ENCODE results near the gene MICAL2.

The MICAL2 gene

GRCh38 chr11:12079726-12080556, 30.4 kb upstream of the MICAL2 start:
- no peak for DNase-seq

DNA sequence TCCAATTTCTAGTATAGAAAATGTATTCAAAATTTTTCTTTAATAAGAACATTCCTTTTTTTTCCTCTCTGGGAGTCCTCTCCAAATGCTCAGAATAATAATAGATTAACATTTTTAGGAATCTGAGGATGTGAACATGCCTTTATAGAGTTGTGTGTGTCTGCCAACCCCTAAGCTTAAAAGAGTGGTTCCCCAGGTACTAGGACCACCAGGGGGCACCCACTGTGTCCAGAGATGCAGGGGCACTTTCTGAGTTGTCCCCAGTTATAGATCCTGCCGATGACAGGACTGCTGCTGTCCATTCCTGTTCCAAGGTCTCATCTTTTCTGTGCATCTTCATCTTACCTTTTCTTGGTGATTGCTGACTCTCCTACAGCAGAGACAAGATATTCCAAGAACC, 27.0 kb upstream of the MICAL2 start:
- DNase-seq = no peak

DNA sequence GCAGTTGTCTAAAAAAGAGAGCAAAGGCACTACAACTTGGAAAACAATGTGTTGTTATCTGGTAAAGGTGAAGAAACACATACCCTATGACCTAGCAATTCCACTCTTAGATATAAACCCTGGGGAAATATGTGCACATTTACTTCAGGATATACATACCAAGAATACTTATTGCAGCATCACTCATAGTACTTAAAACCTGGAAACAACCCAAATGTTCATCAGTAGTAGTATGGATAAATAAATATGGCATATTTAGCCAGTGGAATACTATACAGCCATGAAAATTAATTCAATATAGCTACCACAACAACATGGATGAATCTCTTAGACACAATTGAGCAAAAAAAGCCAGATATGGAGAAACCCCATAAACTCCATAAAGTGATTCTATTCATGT, 26.1 kb upstream of the MICAL2 start:
- no peak for DNase-seq

GRCh38 chr11:12085371-12086251, 24.8 kb upstream of the MICAL2 start:
- DNase-seq = no peak

DNA sequence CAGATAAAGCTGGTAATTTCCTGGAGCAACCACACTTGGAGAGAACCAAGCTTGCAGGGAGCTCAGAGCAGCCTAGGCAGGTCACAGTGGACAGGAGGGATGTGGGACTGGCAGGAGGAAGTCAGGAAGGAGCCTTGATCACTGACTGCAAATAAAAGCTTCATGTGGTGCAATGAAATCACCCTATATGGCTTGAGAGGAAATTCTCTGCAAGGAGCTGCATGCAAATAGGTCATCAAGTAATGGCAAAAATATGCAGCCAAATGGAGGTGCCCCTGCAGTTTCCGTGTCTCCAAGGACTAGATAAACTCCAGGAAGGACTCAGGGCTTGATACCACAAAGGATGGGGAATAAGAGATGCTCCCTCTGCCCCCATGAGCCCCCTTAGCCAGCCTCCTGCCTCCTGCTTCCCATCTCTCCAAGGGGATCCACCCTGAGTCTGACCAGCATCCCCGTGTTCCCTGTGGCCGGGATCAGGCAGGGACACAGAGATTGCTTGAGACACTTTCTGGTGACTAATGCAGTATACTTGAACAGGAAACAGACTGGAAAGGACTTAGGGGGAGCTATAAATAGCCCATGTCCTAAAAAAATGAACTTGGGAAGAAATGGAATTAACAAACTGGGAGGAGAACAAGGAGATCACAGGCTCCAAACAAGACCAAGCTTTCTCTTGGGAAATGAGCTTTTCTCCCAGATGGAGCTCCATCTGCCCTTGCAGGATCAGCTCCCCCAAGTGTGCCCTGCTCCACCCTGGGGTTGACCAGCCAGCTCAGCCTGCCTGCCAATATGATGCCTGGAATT, 23.9 kb upstream of the MICAL2 start:
- DNase-seq = no peak

- DNase-seq = no peak
Measured at GRCh38 chr11:12087075-12088004, 23.1 kb upstream of the MICAL2 start.

GRCh38 chr11:12088047-12088481, 22.3 kb upstream of the MICAL2 start:
- no peak for DNase-seq

DNA sequence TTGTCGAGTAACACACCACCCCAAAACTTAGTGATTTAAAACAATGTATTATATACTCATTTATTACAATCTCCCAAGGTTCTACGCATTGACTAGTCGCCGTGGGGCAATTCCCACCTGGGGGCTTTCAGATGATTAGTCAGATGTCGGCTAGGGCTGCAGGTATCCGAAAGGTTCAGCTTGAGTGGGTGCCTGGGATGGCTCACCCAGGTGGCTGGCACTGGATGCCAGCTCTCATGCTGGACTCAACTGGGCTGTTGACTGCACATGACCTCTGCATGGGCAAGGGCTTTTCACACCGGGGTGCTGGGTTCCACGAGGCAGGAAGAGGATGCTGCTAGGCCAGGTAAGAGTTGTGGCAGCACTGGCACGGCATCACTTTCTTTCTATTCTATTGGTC, 21.9 kb upstream of the MICAL2 start:
- no peak for DNase-seq

GRCh38 chr11:12089041-12089440, 21.3 kb upstream of the MICAL2 start:
- DNase-seq = no peak

- no peak for DNase-seq
Measured at GRCh38 chr11:12089473-12089872, 20.9 kb upstream of the MICAL2 start.

GRCh38 chr11:12090061-12090591, 20.3 kb upstream of the MICAL2 start:
- no peak for DNase-seq

- no peak for DNase-seq
Measured at GRCh38 chr11:12090761-12091258, 19.6 kb upstream of the MICAL2 start.

DNA sequence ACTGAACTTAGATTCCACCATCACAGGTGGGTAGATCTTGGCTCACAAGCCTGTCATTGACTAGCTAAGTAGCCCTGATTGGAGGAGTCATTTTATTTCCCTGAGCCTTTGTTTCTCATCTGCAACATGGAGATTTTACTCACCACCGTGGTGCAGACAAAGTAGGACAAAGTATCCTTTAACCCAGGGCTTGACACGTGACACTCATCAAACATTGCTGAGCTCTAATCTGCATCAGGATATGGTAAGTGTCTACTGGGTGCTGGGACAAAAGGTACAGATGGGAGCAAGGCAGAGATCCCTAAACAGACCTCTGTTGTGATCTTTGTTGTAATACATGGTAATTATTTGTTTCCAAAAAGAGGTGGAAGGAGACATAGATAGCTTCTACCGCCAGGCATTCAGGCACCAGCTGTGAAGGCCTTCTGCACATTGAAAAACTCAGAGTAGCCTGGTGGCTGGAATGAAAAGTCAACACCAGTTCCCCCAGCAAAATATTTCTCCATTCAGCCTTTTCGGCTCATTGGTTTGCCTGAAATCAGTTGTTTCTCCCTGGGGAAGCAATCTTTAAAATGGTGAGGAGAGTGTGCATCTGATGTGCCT, 18.3 kb upstream of the MICAL2 start:
- no peak for DNase-seq

GRCh38 chr11:12092714-12093113, 17.7 kb upstream of the MICAL2 start:
- DNase-seq = no peak

- no peak for DNase-seq
Measured at GRCh38 chr11:12094872-12095800, 15.3 kb upstream of the MICAL2 start.

DNA sequence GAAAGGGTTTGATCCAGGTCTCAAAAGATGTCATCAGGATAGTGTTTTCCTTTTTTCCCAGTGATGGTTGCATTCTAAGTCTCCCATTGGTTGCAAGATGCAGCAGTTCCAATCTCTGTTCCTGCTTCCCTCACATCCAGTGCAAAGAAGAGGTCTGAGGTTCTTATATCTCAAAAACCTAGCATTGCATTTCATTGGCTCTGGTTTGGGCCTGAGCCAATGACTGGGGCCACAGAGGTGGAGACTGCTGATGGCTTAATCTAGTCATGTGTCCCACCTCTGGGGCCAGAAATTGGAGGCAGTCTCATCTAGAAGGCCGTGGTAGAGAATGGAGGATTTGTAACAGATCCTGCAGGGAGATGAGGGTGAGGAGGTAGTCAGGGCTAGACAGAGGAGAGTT, 13.2 kb upstream of the MICAL2 start:
- no peak for DNase-seq

GRCh38 chr11:12098601-12099000, 11.8 kb upstream of the MICAL2 start:
- DNase-seq = no peak

- DNase-seq = no peak
Measured at GRCh38 chr11:12099132-12099873, 11.1 kb upstream of the MICAL2 start.

DNA sequence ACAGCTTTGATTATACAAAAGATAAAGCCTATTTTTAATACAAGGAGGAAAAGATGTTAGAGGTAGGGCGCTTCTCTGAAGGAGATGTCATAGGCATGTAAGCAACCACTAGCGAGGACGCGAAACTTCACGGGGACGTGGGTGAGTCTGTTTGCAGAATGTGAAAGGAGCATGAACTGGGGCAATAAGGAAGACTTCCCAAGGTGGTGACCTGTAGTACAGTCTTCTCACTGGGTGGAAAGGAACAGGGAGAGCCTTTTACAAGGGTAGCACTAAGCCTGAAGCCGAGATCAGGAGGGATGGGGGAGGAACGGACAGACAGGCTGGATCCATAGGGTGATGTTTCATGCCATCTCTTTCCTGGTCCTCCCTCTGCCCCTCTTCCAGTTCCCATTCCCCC, 10.0 kb upstream of the MICAL2 start:
- no peak for DNase-seq
